Calu3 (cell line): Measurements from ENCODE around the gene USP8. TPM values are rescaled to one million over a fixed set of nuclear protein-coding genes. Genes with fewer than 3 reads are reported as not detected.
"Not testable (repeated sequence)": the region's sequence is repeated elsewhere in the genome, so short reads cannot be mapped to it uniquely, and the experiment has no call there.

Experiments used
- BruUV-seq: library from RNA; stranded (reverse); fragments of 400-500 nt; replicated peaks from 2 replicates; lab custom pipeline; 2021; lab: Mats Ljungman, UMichigan
- CTCF ChIA-PET: fragments of 300-600 bp; sonication (Branson Sonifier 250); formaldehyde crosslinking; loops from one replicate; lab custom pipeline; 2022; ENCODE audit warnings: antibody characterized with exemption; lab: Charles Lee
- DNase-seq: peaks from one replicate; pipeline ENCODE4 v3.0.0; 2022
- H3K27ac Mint-ChIP-seq: one replicate; pipeline ENCODE4 v1.8.0; 2022; ENCODE audit warnings: mixed read lengths; ENCODE audit not compliant: unreplicated experiment
- H3K27me3 Mint-ChIP-seq: one replicate; pipeline ENCODE4 v1.8.0; 2022; ENCODE audit warnings: mixed read lengths; ENCODE audit not compliant: unreplicated experiment
- H3K36me3 Mint-ChIP-seq: one replicate; pipeline ENCODE4 v1.8.0; 2022; ENCODE audit warnings: mild to moderate bottlenecking, moderate library complexity, mixed read lengths; ENCODE audit not compliant: insufficient read depth, unreplicated experiment
- H3K4me1 Mint-ChIP-seq: one replicate; pipeline ENCODE4 v1.8.0; 2022; ENCODE audit warnings: mild to moderate bottlenecking, low read depth, mixed read lengths; ENCODE audit not compliant: unreplicated experiment
- H3K4me3 Mint-ChIP-seq: one replicate; pipeline ENCODE4 v1.8.0; 2022; ENCODE audit warnings: mild to moderate bottlenecking, low read depth, moderate library complexity, mixed read lengths; ENCODE audit not compliant: unreplicated experiment
- H3K9me3 Mint-ChIP-seq: one replicate; pipeline ENCODE4 v1.8.0; 2022; ENCODE audit warnings: low read depth, mixed read lengths; ENCODE audit not compliant: unreplicated experiment
- intact Hi-C: fragments of 100-400 bp; cut with micrococcal nuclease; formaldehyde crosslinking; loops from one replicate; pipeline ENCODE4 v1.10.0; 2022; ENCODE audit not compliant: unreplicated experiment
- total RNA-seq: library from RNA; stranded (reverse); gene quantifications from 2 replicates; pipeline ENCODE4 v1.2.3, GENCODE V29; 2022
- TF ChIP-seq, protein P1 (sequence below): fragments of 200-600 bp; IDR thresholded peaks from one replicate; pipeline ENCODE4 v1.8.0; 2022; ENCODE audit warnings: antibody characterized with exemption; ENCODE audit not compliant: unreplicated experiment

Gene USP8
- total RNA-seq, 1 experiment from 2014 or later = 72.4 TPM

DNA sequence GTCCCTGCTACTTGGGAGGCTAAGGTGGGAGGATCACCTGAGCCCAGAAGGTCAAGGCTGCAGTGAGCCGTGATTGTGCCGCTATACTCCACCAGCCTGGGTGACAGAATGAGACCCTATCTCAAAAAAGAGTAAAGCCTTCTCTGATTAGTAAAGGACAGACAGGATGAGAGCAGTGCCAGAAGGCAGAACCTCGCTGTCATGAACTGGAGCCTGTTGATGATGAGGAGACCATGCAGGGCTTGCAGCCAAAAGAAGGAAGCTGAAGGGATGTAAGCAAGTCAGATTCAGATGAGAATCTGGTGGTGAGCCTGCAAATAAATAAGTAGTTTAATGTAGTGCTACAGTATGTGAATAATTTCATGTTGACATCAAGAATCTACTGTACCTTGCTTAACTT, 69.4 kb downstream of the USP8 start:
- CTCF ChIA-PET = no interaction called here
- Mint-ChIP-seq H3K27ac (no peak overlapping the region), H3K36me3 (peaks cover 24% of the 10 kb centered on the region), H3K27me3 (no peaks in the 10 kb centered on the region), H3K9me3 (no peaks in the 10 kb centered on the region), H3K4me3 (no peak overlapping the region), H3K4me1 (no peaks in the 10 kb centered on the region)
- no TSS peak for BruUV-seq
- TF ChIP-seq, protein P1, sequence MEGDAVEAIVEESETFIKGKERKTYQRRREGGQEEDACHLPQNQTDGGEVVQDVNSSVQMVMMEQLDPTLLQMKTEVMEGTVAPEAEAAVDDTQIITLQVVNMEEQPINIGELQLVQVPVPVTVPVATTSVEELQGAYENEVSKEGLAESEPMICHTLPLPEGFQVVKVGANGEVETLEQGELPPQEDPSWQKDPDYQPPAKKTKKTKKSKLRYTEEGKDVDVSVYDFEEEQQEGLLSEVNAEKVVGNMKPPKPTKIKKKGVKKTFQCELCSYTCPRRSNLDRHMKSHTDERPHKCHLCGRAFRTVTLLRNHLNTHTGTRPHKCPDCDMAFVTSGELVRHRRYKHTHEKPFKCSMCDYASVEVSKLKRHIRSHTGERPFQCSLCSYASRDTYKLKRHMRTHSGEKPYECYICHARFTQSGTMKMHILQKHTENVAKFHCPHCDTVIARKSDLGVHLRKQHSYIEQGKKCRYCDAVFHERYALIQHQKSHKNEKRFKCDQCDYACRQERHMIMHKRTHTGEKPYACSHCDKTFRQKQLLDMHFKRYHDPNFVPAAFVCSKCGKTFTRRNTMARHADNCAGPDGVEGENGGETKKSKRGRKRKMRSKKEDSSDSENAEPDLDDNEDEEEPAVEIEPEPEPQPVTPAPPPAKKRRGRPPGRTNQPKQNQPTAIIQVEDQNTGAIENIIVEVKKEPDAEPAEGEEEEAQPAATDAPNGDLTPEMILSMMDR = no peak
- DNase-seq = no peak
- intact Hi-C loops = no loop called here

DNA sequence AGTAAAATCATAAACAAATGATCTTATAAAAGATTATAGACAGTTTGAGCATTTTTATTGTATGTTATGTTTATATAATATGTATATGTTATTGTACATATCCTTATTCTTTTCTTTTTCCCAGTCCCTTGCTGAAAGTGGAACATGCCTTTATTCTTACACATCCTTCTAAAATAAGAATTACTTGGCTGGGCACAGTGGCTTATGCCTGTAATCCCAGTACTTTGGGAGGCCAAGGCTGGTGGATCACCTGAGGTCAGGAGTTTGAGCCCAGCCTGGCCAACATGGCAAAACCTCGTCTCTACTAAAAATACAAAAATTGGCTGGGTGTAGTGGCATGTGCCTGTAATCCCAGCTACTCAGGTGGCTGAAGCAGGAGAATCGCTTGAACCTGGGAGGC, 70.3 kb downstream of the USP8 start:
- CTCF ChIA-PET = interaction anchor here (0.6 kb wide), 1 partner anchor 72 kb away, joined by 3 read pairs; no protein-coding TSS in a partner anchor
- DNase-seq, H3K27ac Mint-ChIP-seq, H3K4me3 Mint-ChIP-seq, H3K27me3 Mint-ChIP-seq, intact Hi-C loops, BruUV-seq, H3K9me3 Mint-ChIP-seq, H3K4me1 Mint-ChIP-seq: not testable (repeated sequence)
- peaks cover 16% of the 10 kb centered on the region for H3K36me3 Mint-ChIP-seq

DNA sequence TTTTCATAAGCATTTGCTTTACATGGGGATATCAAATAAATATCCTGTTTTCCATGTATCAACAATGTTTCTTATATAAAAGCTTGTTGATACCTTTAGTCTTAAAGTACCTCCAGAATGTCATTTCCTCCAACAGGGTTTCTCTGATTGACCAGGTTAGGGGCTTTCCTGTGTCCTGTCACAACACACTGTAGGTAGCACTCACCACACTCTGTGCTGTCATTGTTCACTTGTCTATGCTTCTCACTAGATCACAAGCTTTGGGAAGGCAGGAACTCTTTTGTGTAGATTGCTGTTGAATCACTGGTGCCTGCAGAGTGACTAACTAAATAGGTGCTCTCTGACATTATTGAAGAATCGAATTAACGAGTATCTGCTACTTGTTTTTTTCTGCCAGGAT, 72.5 kb downstream of the USP8 start:
- CTCF ChIA-PET = no interaction called here
- no peak overlapping the region for H3K4me3 Mint-ChIP-seq

DNA sequence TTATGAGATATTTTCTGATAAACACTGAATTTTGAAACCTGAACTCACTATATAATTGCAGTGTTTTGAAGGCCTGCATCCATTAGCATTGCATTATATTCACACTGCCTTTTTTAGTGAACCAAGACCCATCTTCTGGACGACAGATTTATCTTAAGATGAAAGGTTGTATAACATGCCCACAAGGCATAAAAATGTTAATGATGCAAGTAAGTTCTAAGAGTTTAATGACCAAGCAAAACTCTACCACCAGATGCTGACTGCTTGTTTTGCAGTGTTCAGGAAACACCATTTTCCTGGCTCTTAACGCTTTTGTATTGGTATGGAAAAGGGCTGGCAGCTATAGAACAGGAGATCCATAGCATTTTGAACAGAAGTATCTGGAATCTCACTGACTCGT, 76.1 kb downstream of the USP8 start:
- TF ChIP-seq, protein P1 = no peak
- intact Hi-C loops = no loop called here
- BruUV-seq = no TSS peak
- no peak for DNase-seq
- no peaks in the 10 kb centered on the region for H3K4me1 Mint-ChIP-seq
- peaks cover 5% of the 10 kb centered on the region for H3K36me3 Mint-ChIP-seq
- no peaks in the 10 kb centered on the region for H3K9me3 Mint-ChIP-seq
- H3K4me3 Mint-ChIP-seq = no peak overlapping the region
- no peak overlapping the region for H3K27ac Mint-ChIP-seq
- no peaks in the 10 kb centered on the region for H3K27me3 Mint-ChIP-seq
- CTCF ChIA-PET = no interaction called here

More for the DNA sequence above, 72.5 kb downstream of the USP8 start:
- intact Hi-C loops = no loop called here
- Mint-ChIP-seq H3K27ac (no peak overlapping the region), H3K4me1 (no peaks in the 10 kb centered on the region), H3K36me3 (peaks cover 10% of the 10 kb centered on the region), H3K9me3 (no peaks in the 10 kb centered on the region), H3K27me3 (no peaks in the 10 kb centered on the region)
- BruUV-seq = no TSS peak
- DNase-seq = no peak
- TF ChIP-seq, protein P1 = no peak

DNA sequence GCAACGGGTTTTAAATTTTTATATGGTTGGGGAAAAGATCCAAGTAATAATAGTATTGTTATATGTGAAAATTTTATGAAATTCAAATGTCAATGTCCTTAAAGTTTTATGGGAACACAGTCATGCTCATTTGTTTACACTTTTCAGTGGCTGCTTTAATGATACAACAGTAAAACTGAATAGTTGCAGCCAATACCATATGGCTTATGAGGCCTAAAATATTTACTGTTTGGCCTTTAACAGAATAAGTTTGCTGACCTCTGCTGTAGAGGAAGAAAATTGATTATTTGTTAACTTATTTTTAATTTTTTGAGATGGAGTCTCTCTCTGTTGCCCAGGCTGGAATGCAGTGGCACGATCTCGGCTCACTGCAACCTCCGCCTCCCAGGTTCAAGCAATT, 77.6 kb downstream of the USP8 start:
- Mint-ChIP-seq H3K4me3 (no peak overlapping the region), H3K4me1 (no peaks in the 10 kb centered on the region), H3K27me3 (no peaks in the 10 kb centered on the region), H3K27ac (no peak overlapping the region), H3K36me3 (peaks cover 15% of the 10 kb centered on the region), H3K9me3 (no peaks in the 10 kb centered on the region)
- intact Hi-C loops = no loop called here
- BruUV-seq = no TSS peak
- CTCF ChIA-PET = no interaction called here
- DNase-seq = no peak
- TF ChIP-seq, protein P1 = no peak
